Lower leg skin (tissue), 3 donors: ENCODE results near the gene AP1S2.

Experiments used
- POLR2A ChIP-seq, 2 donors: fragments of 450-650 bp; IDR thresholded peaks; one replicate each; pipeline ENCODE4 v1.6.1; 2016 to 2017; ENCODE audit warnings: antibody characterized with exemption in 2 of 2, mild to moderate bottlenecking in 1 of 2, moderate library complexity in 1 of 2
- TF ChIP-seq, protein P1 (sequence below), 3 donors: fragments of 450-650 bp; IDR thresholded peaks; one replicate each; pipeline ENCODE4 v1.5.1; 2016; ENCODE audit warnings: antibody characterized with exemption in 3 of 3, mild to moderate bottlenecking in 3 of 3, moderate library complexity in 2 of 3

- TF ChIP-seq, protein P1, sequence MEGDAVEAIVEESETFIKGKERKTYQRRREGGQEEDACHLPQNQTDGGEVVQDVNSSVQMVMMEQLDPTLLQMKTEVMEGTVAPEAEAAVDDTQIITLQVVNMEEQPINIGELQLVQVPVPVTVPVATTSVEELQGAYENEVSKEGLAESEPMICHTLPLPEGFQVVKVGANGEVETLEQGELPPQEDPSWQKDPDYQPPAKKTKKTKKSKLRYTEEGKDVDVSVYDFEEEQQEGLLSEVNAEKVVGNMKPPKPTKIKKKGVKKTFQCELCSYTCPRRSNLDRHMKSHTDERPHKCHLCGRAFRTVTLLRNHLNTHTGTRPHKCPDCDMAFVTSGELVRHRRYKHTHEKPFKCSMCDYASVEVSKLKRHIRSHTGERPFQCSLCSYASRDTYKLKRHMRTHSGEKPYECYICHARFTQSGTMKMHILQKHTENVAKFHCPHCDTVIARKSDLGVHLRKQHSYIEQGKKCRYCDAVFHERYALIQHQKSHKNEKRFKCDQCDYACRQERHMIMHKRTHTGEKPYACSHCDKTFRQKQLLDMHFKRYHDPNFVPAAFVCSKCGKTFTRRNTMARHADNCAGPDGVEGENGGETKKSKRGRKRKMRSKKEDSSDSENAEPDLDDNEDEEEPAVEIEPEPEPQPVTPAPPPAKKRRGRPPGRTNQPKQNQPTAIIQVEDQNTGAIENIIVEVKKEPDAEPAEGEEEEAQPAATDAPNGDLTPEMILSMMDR (IDR thresholded peaks at IDR 0.05), result no peak
- TF ChIP-seq POLR2A (IDR thresholded peaks at IDR 0.05), result no peak
Observed at GRCh38 chrX:15822922-15823321, 31.7 kb downstream of the AP1S2 start.
